NCI-H2029 treated with DMSO at 0.1 percent for 48 hours (cell line): ENCODE results near the gene PRM2.

Experiments
- DNase-seq: peaks from one replicate; lab custom pipeline; 2025; lab: John Stamatoyannopoulos, UW

PRM2 gene

DNA sequence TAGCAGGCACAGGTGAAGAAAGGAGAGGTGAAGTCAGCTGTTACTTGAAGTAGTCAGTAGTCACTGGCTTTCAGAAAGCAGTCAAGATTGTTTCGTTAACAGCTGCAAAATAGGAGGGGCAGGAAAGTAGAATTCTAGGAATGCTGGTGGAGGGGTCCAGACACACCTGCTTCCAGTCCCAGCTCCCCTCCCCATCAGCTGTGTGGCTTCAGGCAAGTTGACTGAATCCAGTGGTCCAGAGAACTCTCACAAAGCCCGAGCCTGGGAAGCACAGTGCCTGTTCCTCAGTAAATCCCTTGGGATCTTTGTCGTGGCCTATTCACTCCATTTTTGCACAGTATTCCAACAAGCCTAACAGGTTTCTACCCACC lies 15.7 kb downstream of the PRM2 start:
- no peak for DNase-seq

DNA sequence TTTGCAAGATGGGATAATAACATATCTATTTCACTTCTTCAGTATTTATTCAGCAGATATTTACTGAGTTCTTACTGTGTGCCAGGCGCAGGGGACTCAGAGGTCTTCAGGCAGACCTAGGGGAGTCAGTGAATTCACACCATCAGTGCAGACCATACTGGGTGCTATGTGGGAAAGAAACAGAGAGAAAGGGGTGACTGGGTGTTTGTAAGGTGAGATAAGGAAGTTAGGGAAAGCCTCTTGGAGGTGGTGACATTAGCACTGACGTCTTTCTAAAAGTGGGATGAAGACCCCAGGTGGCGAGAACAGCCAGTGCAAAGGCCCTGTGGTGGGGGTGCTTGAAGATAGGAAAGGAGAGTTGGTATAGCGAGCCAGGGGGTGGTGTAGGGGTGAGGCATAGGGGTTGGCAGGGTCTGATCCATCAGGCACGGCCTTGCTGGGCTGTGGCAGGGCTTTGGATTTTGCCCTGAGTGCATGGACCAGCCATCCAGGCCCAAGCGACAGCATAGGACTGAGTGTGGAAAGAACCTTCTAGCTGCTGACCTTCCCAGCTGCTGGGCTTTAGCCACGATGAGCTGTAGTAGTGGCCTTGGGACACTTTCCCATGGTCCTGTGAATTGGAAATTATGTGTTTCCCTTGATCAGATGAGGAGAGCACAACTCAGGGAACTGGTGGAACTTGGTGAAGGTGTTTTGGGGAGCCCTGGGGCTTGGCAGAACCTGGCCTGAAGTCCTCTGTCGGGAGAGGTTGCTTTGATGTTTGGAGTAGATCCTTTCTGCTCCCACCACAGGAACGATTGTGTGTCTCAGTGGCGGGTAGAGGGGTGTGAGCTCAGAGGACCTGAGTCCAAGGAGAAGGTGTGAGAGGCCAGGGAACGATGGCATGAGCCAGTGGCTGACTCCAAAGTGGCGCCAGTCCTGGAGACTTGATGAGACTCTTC lies 16.4 kb downstream of the PRM2 start:
- no peak for DNase-seq

- peak; percentile 16 for DNase-seq
Observed at GRCh38 chr16:11258553-11259492, 17.5 kb downstream of the PRM2 start.

DNA sequence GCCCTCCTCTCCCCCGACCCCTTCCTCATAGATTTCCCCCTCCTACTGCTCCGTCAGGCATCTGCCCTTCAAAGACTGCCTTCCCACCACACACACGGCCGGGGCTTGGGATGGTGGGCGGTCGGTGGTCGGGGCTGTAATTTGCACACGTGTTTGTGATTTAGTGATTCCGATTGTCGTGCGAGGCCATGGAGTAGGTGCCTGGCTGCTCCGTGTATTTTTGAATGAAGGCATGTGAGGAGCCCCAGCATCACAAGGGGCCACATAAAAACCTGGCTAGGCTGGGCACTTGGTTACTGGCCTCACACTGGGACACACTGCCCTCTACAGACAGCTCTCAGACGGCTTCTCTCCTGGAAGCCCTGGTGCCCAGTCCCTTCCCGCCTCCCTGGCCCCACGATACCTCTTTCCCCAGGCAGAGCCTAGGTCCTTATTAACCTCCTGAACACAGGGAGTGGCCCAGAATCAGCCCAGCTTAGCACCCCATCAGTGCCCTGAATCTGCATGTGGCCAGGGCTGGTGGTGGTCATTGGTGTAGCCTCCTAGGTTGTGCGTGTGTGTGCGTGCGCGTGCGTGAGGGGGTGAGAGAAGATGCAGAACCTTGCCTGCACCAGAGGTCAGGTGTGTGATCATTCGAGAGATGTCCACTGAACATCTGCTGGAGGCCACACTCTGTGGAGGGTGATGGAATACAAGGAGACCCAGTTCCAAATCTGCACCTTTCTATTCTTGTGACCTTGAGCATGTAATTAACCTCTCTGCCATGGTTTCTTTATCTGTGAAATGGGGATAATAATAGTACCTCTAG lies 18.9 kb downstream of the PRM2 start:
- DNase-seq: peak; percentile 33

- no peak for DNase-seq
Observed at GRCh38 chr16:11256661-11257130, 19.6 kb downstream of the PRM2 start.

GRCh38 chr16:11255737-11256660 lies 20.3 kb downstream of the PRM2 start, which contains the start of gene SOCS1:
SOCS1 (minus strand) TSS chr16:11256204; CDS start chr16:11255478, 726 bp downstream.
- DNase-seq: peak; percentile 62

GRCh38 chr16:11254913-11255736 lies 21.2 kb downstream of the PRM2 start:
- DNase-seq: no peak

GRCh38 chr16:11253995-11254912 lies 22.0 kb downstream of the PRM2 start:
- DNase-seq: no peak

DNA sequence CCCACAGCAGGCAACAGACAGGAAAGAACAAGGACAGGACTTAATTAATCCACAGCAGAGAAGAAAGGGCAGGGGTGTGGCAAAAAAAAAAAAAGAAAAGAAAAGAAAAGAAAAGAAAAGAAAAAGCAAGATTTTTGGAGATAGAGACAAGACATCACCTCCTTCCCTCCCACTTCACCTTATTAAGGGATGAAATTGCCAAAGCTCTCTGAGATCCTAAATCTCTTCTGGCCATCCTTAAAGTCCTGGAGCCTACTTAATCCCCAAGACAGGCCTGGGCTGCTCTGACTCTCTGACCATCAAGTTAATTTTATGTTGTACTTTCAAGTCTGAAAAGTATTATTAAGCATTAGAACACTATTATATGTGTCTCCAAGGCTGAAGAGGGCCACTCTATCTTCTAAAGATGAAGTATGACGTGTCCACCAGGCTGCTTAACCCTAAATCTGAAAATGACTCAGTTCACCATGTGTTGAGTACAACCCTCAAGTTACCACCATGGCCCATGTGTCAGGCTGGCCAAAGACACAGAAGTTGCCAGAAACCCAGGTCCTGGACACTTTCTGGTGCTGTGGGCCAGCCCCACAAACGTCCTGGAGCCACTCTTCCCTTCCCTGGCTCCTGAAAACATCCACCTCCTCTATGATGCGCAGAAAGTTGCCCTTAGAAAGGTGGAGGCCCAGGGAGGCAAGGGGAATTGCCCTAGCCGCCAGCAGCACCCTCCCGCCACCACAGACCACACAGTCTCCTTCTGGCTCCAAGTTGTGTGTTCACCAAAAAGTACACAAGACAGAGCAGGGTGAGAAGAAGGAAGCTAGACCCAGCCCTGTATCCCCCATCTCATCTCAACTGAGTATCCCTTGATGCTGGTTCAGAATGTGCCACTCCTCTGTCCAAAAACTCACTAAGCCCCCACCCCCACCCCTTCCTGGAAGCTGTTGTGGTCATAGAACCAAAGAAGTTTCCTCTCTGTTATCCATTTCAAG lies 23.0 kb downstream of the PRM2 start:
- no peak for DNase-seq

DNA sequence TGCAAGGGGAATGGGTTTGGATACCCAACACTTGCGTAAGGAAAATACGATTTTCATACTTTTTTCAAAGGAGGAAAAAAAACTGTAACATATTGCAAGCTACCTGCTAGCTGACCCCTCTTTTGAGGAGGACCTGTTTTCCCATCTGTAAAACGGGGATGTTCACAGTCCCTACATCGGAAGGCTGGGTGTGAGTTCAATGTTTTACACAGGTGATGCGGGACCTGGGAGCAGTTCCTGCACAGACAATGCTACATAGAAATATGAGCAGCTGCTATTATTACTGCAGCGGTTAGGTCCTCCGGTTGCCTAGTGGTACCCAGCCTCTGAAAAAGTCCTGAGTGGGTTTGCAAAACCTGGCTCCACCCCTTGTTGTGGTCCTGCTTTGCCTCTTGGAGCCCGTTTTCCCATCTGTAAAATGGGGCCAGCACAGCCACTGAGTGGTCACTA lies 23.8 kb downstream of the PRM2 start:
- DNase-seq: no peak

GRCh38 chr16:11251525-11252481 lies 24.5 kb downstream of the PRM2 start:
- no peak for DNase-seq

DNA sequence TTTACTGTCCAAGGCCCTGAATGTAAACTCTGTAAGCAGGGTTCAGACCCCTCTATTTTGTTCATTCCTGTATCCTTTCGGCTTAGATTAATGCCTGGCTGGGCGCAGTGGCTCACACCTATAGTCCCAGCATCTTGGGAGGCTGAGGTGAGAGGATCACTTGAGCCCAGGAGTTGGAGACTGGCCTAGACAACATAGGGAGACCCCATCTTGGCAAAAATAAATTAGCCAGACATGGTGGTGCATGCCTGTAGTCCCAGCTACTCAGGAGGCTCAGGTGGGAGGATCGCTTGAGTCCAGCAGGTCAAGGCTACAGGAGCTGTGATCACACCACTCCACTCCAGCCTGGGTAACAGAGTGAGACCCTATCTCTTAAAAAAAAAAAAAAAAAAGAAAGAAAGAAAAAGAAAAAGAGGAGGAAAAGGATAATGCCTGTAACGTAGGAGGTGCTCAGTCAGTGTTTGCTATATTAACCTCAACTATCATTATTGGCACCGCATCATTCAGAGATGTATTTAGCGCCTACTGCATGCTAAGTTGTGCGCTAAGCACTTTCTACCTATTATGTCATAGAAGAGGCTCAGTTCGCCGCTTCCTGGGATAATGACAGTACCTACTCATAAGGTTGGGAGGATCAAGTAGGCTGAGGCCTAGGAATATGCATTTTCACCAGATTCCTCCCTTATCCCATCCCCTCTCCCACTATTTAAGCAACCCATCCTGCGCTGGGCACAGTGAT lies 25.3 kb downstream of the PRM2 start:
- no peak for DNase-seq

DNA sequence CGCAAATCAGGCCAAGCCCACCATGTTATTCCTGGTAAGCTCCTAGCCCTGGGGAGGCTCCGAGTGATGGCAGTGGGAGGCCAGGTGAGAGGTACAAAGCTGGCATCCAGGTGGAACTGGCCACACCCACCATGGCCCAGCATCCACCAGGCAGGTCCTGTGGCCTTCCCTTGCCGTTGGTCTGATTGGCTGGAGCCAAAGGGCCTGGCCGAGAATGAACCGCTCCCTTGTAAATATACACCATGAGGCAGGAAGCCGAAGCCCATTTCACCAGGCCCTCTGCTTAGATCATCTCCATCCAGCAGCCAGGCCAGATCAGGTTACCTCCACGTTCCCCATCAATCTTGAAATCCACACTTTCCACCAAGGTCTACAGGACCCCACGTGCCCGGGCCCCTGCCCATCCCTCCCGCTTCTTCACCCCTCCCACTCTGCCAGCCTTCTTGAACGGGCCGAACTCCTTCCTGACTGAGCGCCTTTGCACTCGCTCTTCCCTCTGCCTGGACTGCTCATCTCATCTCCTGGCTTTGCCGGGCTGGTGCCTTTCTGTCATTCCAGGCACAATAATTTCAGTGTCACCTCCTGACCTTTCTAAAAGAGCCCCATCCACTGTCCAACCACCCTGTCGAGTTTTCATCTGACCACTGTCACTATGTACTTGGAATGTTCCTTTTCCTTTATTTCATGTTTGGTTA lies 26.0 kb downstream of the PRM2 start:
- DNase-seq: no peak

- DNase-seq: no peak
Observed at GRCh38 chr16:11249233-11250061, 26.8 kb downstream of the PRM2 start.
